Cardiac atrium fibroblast (primary cell): Measurements from ENCODE around the gene PLEKHA5. TPM values are rescaled to one million over a fixed set of nuclear protein-coding genes. Genes with fewer than 3 reads are reported as not detected.

Experiments
- total RNA-seq: library from RNA; depleted of rRNA; stranded (reverse); fragments of >200 nt; gene quantifications from 2 replicates; pipeline ENCODE4 v1.2.3, GENCODE V29; 2015

PLEKHA5 gene
- 8.1 and 12.2 TPM in 2 replicates for total RNA-seq

GRCh38 chr12:19129486-19130223, at the start of gene PLEKHA5:
Gene PLEKHA5 (plus strand): TSS chr12:19129733. CDS start chr12:19129800, 67 bp downstream.

